Epithelial cell of esophagus (primary cell): ENCODE results near the gene IFNK.
A peak's percentile ranks its signal among the peaks of the same experiment; 100 is the strongest.

ENCODE experiments used
- DNase-seq: peaks from one replicate; pipeline ENCODE4 v3.0.0; 2010; ENCODE audit warnings: low read depth
- H3K4me3 ChIP-seq: 2 replicates; pipeline ENCODE4 v1.5.1; 2011; ENCODE audit warnings: mild to moderate bottlenecking, low read length, control low read depth
- TF ChIP-seq, protein P1 (sequence below): IDR thresholded peaks from 2 replicates; pipeline ENCODE4 v1.5.1; 2011; ENCODE audit warnings: low read depth, mild to moderate bottlenecking, low read length, control low read depth, inconsistent platforms; ENCODE audit not compliant: insufficient read depth; ENCODE audit errors: missing control alignments

Gene IFNK, protein sequence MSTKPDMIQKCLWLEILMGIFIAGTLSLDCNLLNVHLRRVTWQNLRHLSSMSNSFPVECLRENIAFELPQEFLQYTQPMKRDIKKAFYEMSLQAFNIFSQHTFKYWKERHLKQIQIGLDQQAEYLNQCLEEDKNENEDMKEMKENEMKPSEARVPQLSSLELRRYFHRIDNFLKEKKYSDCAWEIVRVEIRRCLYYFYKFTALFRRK

DNA sequence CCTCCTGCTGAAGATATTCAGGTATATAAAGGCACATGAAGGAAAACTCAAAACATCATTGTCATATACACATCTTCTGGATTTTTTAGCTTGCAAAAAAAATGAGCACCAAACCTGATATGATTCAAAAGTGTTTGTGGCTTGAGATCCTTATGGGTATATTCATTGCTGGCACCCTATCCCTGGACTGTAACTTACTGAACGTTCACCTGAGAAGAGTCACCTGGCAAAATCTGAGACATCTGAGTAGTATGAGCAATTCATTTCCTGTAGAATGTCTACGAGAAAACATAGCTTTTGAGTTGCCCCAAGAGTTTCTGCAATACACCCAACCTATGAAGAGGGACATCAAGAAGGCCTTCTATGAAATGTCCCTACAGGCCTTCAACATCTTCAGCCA, at the start of gene IFNK:
Gene IFNK, plus strand, starts transcription at position 55 of the 400 bp plus-strand sequence. Its CDS starts 47 bp downstream, at position 102.
- no peak within 1 kb of the TSS for H3K4me3 ChIP-seq
- TF ChIP-seq, protein P1, sequence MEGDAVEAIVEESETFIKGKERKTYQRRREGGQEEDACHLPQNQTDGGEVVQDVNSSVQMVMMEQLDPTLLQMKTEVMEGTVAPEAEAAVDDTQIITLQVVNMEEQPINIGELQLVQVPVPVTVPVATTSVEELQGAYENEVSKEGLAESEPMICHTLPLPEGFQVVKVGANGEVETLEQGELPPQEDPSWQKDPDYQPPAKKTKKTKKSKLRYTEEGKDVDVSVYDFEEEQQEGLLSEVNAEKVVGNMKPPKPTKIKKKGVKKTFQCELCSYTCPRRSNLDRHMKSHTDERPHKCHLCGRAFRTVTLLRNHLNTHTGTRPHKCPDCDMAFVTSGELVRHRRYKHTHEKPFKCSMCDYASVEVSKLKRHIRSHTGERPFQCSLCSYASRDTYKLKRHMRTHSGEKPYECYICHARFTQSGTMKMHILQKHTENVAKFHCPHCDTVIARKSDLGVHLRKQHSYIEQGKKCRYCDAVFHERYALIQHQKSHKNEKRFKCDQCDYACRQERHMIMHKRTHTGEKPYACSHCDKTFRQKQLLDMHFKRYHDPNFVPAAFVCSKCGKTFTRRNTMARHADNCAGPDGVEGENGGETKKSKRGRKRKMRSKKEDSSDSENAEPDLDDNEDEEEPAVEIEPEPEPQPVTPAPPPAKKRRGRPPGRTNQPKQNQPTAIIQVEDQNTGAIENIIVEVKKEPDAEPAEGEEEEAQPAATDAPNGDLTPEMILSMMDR: no peak
- peak; percentile 62 for DNase-seq

DNA sequence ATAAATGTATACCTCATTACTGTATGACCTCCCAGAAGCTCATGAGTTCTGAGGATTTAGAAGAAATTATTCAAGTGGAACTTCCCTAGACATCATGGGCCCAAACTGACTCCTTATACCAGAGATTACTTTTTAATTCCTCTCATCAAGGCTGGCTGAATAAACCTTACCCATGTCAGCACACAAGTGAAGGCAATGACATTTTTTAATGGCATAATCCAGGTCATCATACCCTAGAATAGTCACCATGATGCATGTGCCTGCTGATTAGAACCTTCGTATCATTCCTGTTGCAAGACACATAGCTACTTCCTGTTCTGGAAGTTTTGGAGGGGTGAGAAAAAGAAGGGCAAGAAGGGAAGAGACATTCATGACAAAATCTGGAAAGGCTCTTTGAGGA, 49.8 kb upstream of the IFNK start:
- TF ChIP-seq, protein P1: no peak
- no peak overlapping the region for H3K4me3 ChIP-seq
- no peak for DNase-seq

DNA sequence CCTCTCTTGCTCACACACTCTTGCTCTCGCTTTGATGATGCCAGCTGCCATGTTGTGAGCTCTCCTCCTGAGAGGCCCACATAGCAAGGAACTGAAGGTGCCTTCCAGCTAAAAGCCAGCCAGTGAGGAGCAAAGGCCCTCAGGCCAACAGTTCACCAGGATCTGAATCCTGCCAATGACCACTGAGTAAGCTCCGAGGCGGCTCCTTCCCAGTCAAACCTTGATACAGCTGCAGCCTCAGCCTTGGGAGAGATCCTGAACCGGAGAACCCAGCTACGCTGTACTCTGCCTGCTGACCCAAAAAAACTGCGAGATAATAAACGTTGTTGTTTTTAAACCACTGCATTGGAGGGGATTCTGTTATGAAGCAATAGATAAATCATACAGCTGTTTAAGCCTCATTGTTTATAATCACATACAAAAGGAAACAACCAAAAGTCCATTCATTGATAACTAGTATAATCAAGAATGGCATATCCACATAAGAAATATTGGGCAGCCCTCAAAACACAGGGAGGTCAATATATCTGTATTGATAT, 49.0 kb upstream of the IFNK start:
- DNase-seq: no peak
- TF ChIP-seq, protein P1: no peak
- no peak overlapping the region for H3K4me3 ChIP-seq

DNA sequence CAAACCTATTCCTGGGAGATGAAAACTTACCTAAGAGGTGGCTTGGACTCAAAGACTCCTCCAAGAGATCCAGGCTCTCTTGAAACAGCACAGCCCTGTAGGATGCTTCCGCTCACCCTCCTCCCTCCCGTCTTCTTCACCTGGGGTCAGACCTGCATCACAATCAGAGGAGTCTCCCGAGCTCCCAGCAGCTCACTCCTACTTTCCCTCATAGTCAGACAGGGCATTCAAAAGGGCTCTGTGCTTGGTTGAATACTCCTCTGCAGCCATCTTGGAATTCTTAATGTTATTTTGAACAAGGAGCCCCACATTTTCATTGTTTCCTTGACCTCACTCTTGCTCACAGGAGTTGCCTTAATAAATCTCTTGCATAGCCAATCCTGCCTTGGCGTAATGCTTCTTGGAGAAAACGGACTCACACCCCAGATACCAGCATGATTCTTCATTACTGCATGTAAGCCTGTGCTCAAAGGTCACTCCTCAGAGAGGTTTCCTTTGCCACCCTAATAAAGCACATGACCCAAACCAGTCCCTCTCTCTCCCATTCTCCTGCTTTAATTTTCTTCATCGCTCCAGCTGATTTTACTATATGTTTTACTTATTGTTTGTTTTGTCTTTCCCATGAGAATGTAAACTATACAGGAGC, 47.1 kb upstream of the IFNK start:
- no peak for DNase-seq
- no peak overlapping the region for H3K4me3 ChIP-seq
- TF ChIP-seq, protein P1: no peak

DNA sequence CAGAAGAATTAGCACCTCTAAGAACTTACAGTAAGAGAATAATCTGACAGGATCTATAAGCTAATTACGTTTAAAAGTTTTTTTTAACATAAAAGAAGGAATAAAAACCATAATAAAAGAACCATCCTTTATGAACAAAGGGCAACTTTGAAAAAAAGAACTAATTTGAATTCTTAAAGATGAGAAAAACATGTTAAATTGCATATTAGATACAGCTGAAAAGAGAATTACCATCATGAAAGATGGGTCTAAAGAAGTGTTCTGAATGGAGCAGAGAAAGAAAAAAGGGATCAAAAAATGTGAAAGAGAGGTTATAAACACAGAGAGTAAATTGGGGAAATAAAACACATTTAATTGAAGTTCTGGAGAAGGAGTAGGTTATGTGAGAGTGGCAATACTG, 45.8 kb upstream of the IFNK start:
- no peak for DNase-seq
- no peak overlapping the region for H3K4me3 ChIP-seq
- TF ChIP-seq, protein P1: no peak

DNA sequence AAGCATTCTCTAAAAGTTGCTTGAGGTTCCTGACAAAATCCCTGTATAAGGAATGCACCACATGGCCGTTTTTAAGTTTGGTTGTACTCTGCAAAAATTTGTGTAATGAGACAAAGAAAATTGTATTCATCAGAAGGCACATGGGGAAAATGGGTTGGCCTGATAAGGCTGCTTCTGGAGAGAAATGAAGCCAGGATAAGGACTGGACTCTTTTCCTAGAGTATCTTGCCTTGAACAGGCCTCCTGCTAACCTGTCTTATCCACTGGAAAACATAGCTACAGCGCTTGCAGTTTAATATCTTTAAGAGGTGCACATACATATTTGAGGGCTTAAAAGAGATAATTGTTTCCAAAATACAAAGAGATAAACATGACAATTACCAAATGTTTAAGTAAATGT, 41.4 kb upstream of the IFNK start:
- no peak for DNase-seq
- TF ChIP-seq, protein P1: no peak
- H3K4me3 ChIP-seq: no peak overlapping the region

DNA sequence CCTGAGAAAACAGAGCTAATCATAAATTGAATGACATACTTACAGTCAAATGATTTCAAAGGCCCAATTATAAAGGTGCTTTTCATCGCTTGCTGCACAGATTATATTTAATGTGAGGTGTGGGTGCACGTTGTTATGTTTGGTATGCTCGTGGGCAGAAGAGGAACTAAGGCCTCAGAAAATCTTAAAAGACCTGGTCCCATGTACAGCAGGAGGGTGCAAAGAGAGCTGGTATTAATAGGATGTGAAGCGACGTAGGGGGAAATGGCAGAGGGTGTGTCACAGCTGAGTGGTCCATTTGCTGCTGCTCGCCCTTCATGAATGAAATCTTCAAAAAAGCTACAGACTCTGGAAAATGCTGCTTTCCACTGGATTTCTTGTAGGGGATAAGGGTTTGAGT, 40.5 kb upstream of the IFNK start:
- DNase-seq: no peak
- no peak overlapping the region for H3K4me3 ChIP-seq
- TF ChIP-seq, protein P1: no peak
